Esophagus squamous epithelium (tissue), 5 donors: ENCODE results near the gene ZBTB42. TPM values are rescaled to one million over a fixed set of nuclear protein-coding genes. Genes with fewer than 3 reads are reported as not detected.

Source experiments
- DNase-seq: peaks from one replicate; lab custom pipeline; 2025; lab: John Stamatoyannopoulos, UW
- H3K27ac ChIP-seq, 4 donors: fragments of 200-600 bp; sonication (generic); one replicate each; pipeline ENCODE4 v1.5.1; 2016 to 2019; ENCODE audit warnings: mild to moderate bottlenecking in 1 of 4
- H3K27me3 ChIP-seq, 4 donors: fragments of 200-600 bp; sonication (generic); 1 replicate in 3 of 4; 2 replicates in 1 of 4; pipeline versions ENCODE4 v1.5.1 to v1.6.0; 2017 to 2021; ENCODE audit warnings: antibody characterized with exemption in 1 of 4
- H3K36me3 ChIP-seq, 3 donors: fragments of 200-600 bp; sonication (generic); one replicate each; pipeline ENCODE4 v1.5.1; 2016 to 2019
- H3K4me1 ChIP-seq, 3 donors: fragments of 200-600 bp; sonication (generic); one replicate each; pipeline ENCODE4 v1.5.1; 2017 to 2019
- H3K4me3 ChIP-seq, 4 donors: fragments of 200-600 bp; sonication (generic); 1 replicate in 3 of 4; 2 replicates in 1 of 4; pipeline ENCODE4 v1.5.1; 2016 to 2019; ENCODE audit warnings: mild to moderate bottlenecking in 2 of 4, moderate library complexity in 1 of 4
- H3K9me3 ChIP-seq, 3 donors: fragments of 200-600 bp; sonication (generic); one replicate each; pipeline ENCODE4 v1.5.1; 2016 to 2019
- CTCF ChIP-seq, 6 experiments: fragments of 450-650 bp in 4 of 6; fragments of 200-600 bp in 2 of 6; sonication (generic) in 2 of 6; IDR thresholded peaks; one replicate each; pipeline ENCODE4 v1.5.1; 2016 to 2019; ENCODE audit warnings: antibody characterized with exemption in 6 of 6, mild to moderate bottlenecking in 4 of 6, moderate library complexity in 4 of 6
- POLR2A ChIP-seq, 4 donors: fragments of 450-650 bp; IDR thresholded peaks; one replicate each; pipeline ENCODE4 v1.6.1; 2017; ENCODE audit warnings: antibody characterized with exemption in 4 of 4, mild to moderate bottlenecking in 4 of 4, moderate library complexity in 3 of 4
- WGBS, 2 donors: methylation state at CpG; one replicate each; pipeline ENCODE4 v1.1.5; 2018; 5-methylcytosine and 5-hydroxymethylcytosine counted together
- intact Hi-C: fragments of 100-400 bp; cut with DNase I; formaldehyde crosslinking; loops from one replicate; pipeline ENCODE4 v1.15.0; 2022
- total RNA-seq, 4 donors: library from RNA; depleted of rRNA; stranded (reverse); fragments of >200 nt; gene quantifications; one replicate each; pipeline ENCODE4 v1.1.0, GENCODE V29; 2016
- donor health status: DM: yes; HTN: yes; CAD: no.

ZBTB42 gene
- total RNA-seq, 4 donors from 2014 or later, result 4.7 to 14.2 (median 8.4) TPM

- intact Hi-C loops, result no loop called here
- Histone ChIP-seq H3K4me1 (peaks cover 33 to 82% (median 43%) of the 10 kb centered on the region in 3 donors), H3K36me3 (no peaks in the 10 kb centered on the region), H3K27me3 (no peaks in the 10 kb centered on the region), H3K27ac (peak overlapping the region; percentile 82 to 95 (median 92)), H3K4me3 (peak overlapping the region; percentile 55 to 74 (median 60)), H3K9me3 (no peaks in the 10 kb centered on the region)
- TF ChIP-seq CTCF (IDR thresholded peaks at IDR 0.05) (no peak), POLR2A (IDR thresholded peaks at IDR 0.05) (no peak)
- WGBS, 2 donors, result 91 to 95% methylated on average over 4 to 10 of the region's 45 CpGs
- DNase-seq, result no peak
Observed at GRCh38 chr14:104801520-104802393, 856 bp downstream of the ZBTB42 start.

- WGBS, 2 donors, result 62 to 70% methylated on average over 6 to 11 of the region's 20 CpGs
- H3K4me1 ChIP-seq, result peaks cover 31 to 74% (median 41%) of the 10 kb centered on the region in 3 donors
- H3K27me3 ChIP-seq, result no peaks in the 10 kb centered on the region
- peak overlapping the region in 1 of 4 donors; percentile 2 for H3K27ac ChIP-seq
- DNase-seq, result no peak
- H3K4me3 ChIP-seq, result peak overlapping the region in 1 of 4 donors; percentile 15
- H3K9me3 ChIP-seq, result no peaks in the 10 kb centered on the region
- intact Hi-C loops, result no loop called here
- no peaks in the 10 kb centered on the region for H3K36me3 ChIP-seq
- TF ChIP-seq CTCF (IDR thresholded peaks at IDR 0.05), result no peak
- TF ChIP-seq POLR2A (IDR thresholded peaks at IDR 0.05), result no peak
Observed at GRCh38 chr14:104802394-104803184, 1.7 kb downstream of the ZBTB42 start.

DNA sequence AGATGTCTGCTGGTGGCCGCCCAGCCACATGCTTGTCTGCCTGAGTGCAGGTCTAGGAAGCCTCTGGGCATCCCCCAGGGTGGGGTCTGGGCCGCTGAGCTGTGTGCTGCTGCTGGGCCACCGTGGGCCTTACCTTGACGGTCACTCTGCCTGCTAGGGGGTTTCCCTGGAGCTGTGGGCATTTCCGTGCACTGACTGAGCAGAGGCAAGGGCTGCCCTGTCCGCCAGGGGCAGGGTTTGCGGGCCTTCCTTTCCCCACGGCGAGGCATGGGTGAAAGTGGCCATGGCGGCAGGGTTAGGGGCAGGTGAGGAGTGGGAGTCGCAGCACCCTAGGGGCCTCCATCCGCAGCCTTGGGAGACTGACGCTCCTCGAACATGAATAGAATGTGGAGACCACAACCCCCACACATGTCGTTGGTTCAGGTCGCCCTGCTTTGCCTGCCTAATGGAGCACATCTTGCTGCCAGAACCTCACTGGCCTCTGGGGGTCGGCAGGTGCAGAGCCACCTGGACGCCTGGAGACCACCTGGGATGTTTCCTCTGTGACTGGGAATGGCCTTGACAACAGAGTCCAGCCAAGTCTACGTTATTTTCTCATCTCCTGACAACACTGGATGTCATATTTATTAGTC lies 2.5 kb downstream of the ZBTB42 start:
- no peak overlapping the region for H3K27ac ChIP-seq

GRCh38 chr14:104803912-104804410 lies 3.1 kb downstream of the ZBTB42 start:
- WGBS, 2 donors, result 43 to 80% methylated on average over 4 to 8 of the region's 15 CpGs
- Histone ChIP-seq H3K36me3 (no peaks in the 10 kb centered on the region), H3K4me3 (no peak overlapping the region), H3K9me3 (no peaks in the 10 kb centered on the region), H3K4me1 (peaks cover 31 to 65% (median 36%) of the 10 kb centered on the region in 3 donors), H3K27ac (no peak overlapping the region), H3K27me3 (no peaks in the 10 kb centered on the region)
- no peak for DNase-seq
- intact Hi-C loops, result no loop called here
- TF ChIP-seq POLR2A (IDR thresholded peaks at IDR 0.05) (no peak), CTCF (IDR thresholded peaks at IDR 0.05) (no peak)

More for the DNA sequence above, 2.5 kb downstream of the ZBTB42 start:
- no peaks in the 10 kb centered on the region for H3K36me3 ChIP-seq
- WGBS, 2 donors, result 58 to 88% methylated on average over 4 to 6 of the region's 19 CpGs
- H3K27me3 ChIP-seq, result no peaks in the 10 kb centered on the region
- TF ChIP-seq POLR2A (IDR thresholded peaks at IDR 0.05) (no peak), CTCF (IDR thresholded peaks at IDR 0.05) (no peak)
- intact Hi-C loops, result no loop called here
- H3K4me1 ChIP-seq, result peaks cover 31 to 69% (median 36%) of the 10 kb centered on the region in 3 donors
- no peak for DNase-seq
- H3K9me3 ChIP-seq, result no peaks in the 10 kb centered on the region
- no peak overlapping the region for H3K4me3 ChIP-seq
